ENCODE data around the gene HDAC11. TPM values are rescaled to one million over a fixed set of nuclear protein-coding genes. Genes with fewer than 3 reads are reported as not detected.

HDAC11 gene
- total RNA-seq, 1 experiment from 2014 or later = 12.0 TPM

- TF ChIP-seq ZNF281 (CRISPR knock-in tag; IDR thresholded peaks at IDR 0.05) = no peak
- no peak for TF ChIP-seq TP53 (CRISPR knock-in tag; IDR thresholded peaks at IDR 0.05)
- TF ChIP-seq STAT6 (CRISPR knock-in tag; conservative IDR thresholded peaks at IDR 0.05; ENCODE audit: low read depth) = no peak
- no peak for TF ChIP-seq NFATC4 (CRISPR knock-in tag; IDR thresholded peaks at IDR 0.05)
- no peak for TF ChIP-seq JUN (CRISPR knock-in tag; IDR thresholded peaks at IDR 0.05)
- TF ChIP-seq ZNF121 (CRISPR knock-in tag; IDR thresholded peaks at IDR 0.05) = no peak
- TF ChIP-seq GABPB1 (CRISPR knock-in tag; IDR thresholded peaks at IDR 0.05) = no peak
- no peak for TF ChIP-seq PRRX2 (CRISPR knock-in tag; IDR thresholded peaks at IDR 0.05)
Observed at GRCh38 chr3:13552857-13553652, 72.9 kb downstream of the HDAC11 start (continued).

GRCh38 chr3:13553686-13554085, 73.6 kb downstream of the HDAC11 start:
- CTCF ChIA-PET = interaction anchor here (0.9 to 1.2 kb wide), 2 partner anchors 35 to 57 kb away, joined by 3 read pairs; no protein-coding TSS in a partner anchor
- POLR2A ChIA-PET = no interaction called here
- H3K27me3 Mint-ChIP-seq (ENCODE audit: low read depth) = peaks cover 11% of the 10 kb centered on the region
- no peak overlapping the region for H3K4me3 Mint-ChIP-seq
- DNase-seq (ENCODE audit: low spot score) (no peak), ATAC-seq (no peak)
- H3K27ac Mint-ChIP-seq = no peak overlapping the region
- no peaks in the 10 kb centered on the region for H3K36me3 Mint-ChIP-seq
- no peaks in the 10 kb centered on the region for H3K9me3 Mint-ChIP-seq
- TF ChIP-seq MLX (CRISPR knock-in tag; IDR thresholded peaks at IDR 0.05) = no peak
- H3K4me1 Mint-ChIP-seq = peaks cover 25% of the 10 kb centered on the region

- ATAC-seq (no peak), DNase-seq (ENCODE audit: low spot score) (no peak)
- ChIA-PET CTCF (interaction anchor here (0.8 to 1.8 kb wide), 5 partner anchors 9 to 92 kb away, joined by 3 to 6 read pairs (median 5); no protein-coding TSS in a partner anchor), POLR2A (no interaction called here)
- H3K36me3 Mint-ChIP-seq = no peaks in the 10 kb centered on the region
- TF ChIP-seq RELA (CRISPR knock-in tag; IDR thresholded peaks at IDR 0.05; ENCODE audit: borderline replicate concordance) = no peak
- no peak for TF ChIP-seq ZNF232 (CRISPR knock-in tag; IDR thresholded peaks at IDR 0.05)
- no peak for TF ChIP-seq CDX4 (CRISPR knock-in tag; IDR thresholded peaks at IDR 0.05; ENCODE audit: borderline replicate concordance)
- TF ChIP-seq JUN (CRISPR knock-in tag; IDR thresholded peaks at IDR 0.05) = no peak
- TF ChIP-seq ARID4B (CRISPR knock-in tag; IDR thresholded peaks at IDR 0.05; ENCODE audit: borderline replicate concordance) = no peak
- TF ChIP-seq FOXP1 (CRISPR knock-in tag; IDR thresholded peaks at IDR 0.05; ENCODE audit: borderline replicate concordance) = no peak
- no peak for TF ChIP-seq MLX (CRISPR knock-in tag; IDR thresholded peaks at IDR 0.05)
- no peak for TF ChIP-seq IRF1 (CRISPR knock-in tag; IDR thresholded peaks at IDR 0.05)
- TF ChIP-seq SP1 (CRISPR knock-in tag; conservative IDR thresholded peaks at IDR 0.05) = no peak
- no peaks in the 10 kb centered on the region for H3K27me3 Mint-ChIP-seq (ENCODE audit: low read depth)
- H3K9me3 Mint-ChIP-seq = no peaks in the 10 kb centered on the region
- peaks cover 20% of the 10 kb centered on the region for H3K4me1 Mint-ChIP-seq
- no peak overlapping the region for H3K4me3 Mint-ChIP-seq
- H3K27ac Mint-ChIP-seq = no peak overlapping the region
Observed at GRCh38 chr3:13555753-13556152, 75.6 kb downstream of the HDAC11 start.
